Chondrocyte (in vitro differentiated cells): ENCODE results near the gene LMBRD2. TPM values are rescaled to one million over a fixed set of nuclear protein-coding genes. Genes with fewer than 3 reads are reported as not detected.

Source experiments
- DNase-seq: peaks from one replicate; pipeline ENCODE4 v3.0.0; 2021; ENCODE audit warnings: mixed read lengths, low spot score
- H3K27ac Mint-ChIP-seq: one replicate; pipeline ENCODE4 v1.8.0; 2021; ENCODE audit warnings: mild to moderate bottlenecking, moderate library complexity, mixed read lengths; ENCODE audit not compliant: unreplicated experiment
- H3K27me3 Mint-ChIP-seq: 2 replicates; pipeline ENCODE4 v1.8.0; 2021; ENCODE audit warnings: low read depth, mixed read lengths
- H3K36me3 Mint-ChIP-seq: 2 replicates; pipeline ENCODE4 v1.8.0; 2021; ENCODE audit warnings: low read depth, mixed read lengths
- H3K4me1 Mint-ChIP-seq: 2 replicates; pipeline ENCODE4 v1.8.0; 2021; ENCODE audit warnings: low read depth, mild to moderate bottlenecking, mixed read lengths
- H3K4me3 Mint-ChIP-seq: one replicate; pipeline ENCODE4 v1.8.0; 2021; ENCODE audit warnings: mild to moderate bottlenecking, moderate library complexity, mixed read lengths; ENCODE audit not compliant: unreplicated experiment
- H3K9me3 Mint-ChIP-seq: 2 replicates; pipeline ENCODE4 v1.8.0; 2021; ENCODE audit warnings: low read depth, mixed read lengths
- CTCF ChIP-seq: fragments of 200-600 bp; sonication (generic); IDR thresholded peaks from 2 replicates; pipeline ENCODE4 v1.5.0; 2021; ENCODE audit warnings: antibody characterized with exemption, mild to moderate bottlenecking, moderate library complexity
- total RNA-seq: library from RNA; stranded (reverse); gene quantifications from 3 replicates; pipeline ENCODE4 v1.2.1, GENCODE V29; 2021

Gene LMBRD2
- total RNA-seq, 1 donor from 2014 or later = 11.6 TPM

GRCh38 chr5:36156121-36156601, 4.5 kb upstream of the LMBRD2 start:
- DNase-seq = no peak
- TF ChIP-seq CTCF = no peak
- peak overlapping the region; percentile 43 for H3K4me3 Mint-ChIP-seq
- peaks cover 13% of the 10 kb centered on the region for H3K36me3 Mint-ChIP-seq
- no peaks in the 10 kb centered on the region for H3K27me3 Mint-ChIP-seq
- no peaks in the 10 kb centered on the region for H3K9me3 Mint-ChIP-seq
- peaks cover 69% of the 10 kb centered on the region for H3K4me1 Mint-ChIP-seq
- peak overlapping the region; percentile 97 for H3K27ac Mint-ChIP-seq

- Mint-ChIP-seq H3K27ac (peak overlapping the region; percentile 97), H3K27me3 (no peaks in the 10 kb centered on the region), H3K9me3 (no peaks in the 10 kb centered on the region), H3K4me1 (peaks cover 76% of the 10 kb centered on the region), H3K4me3 (no peak overlapping the region), H3K36me3 (peaks cover 13% of the 10 kb centered on the region)
- no peak for TF ChIP-seq CTCF
- DNase-seq = no peak
These were observed 3.6 kb upstream of the LMBRD2 start for GRCh38 chr5:36155291-36155690.

GRCh38 chr5:36153726-36154125, 2.0 kb upstream of the LMBRD2 start:
- DNase-seq = no peak
- H3K9me3 Mint-ChIP-seq = no peaks in the 10 kb centered on the region
- H3K4me3 Mint-ChIP-seq = peak overlapping the region; percentile 89
- no peaks in the 10 kb centered on the region for H3K27me3 Mint-ChIP-seq
- peaks cover 9% of the 10 kb centered on the region for H3K36me3 Mint-ChIP-seq
- peaks cover 72% of the 10 kb centered on the region for H3K4me1 Mint-ChIP-seq
- TF ChIP-seq CTCF = no peak
- peak overlapping the region; percentile 90 for H3K27ac Mint-ChIP-seq

GRCh38 chr5:36153298-36153677, 1.6 kb upstream of the LMBRD2 start:
- Mint-ChIP-seq H3K36me3 (peaks cover 7% of the 10 kb centered on the region), H3K27ac (peak overlapping the region; percentile 90)

More at GRCh38 chr5:36153298-36153677, 1.6 kb upstream of the LMBRD2 start:
- Mint-ChIP-seq H3K27me3 (no peaks in the 10 kb centered on the region), H3K9me3 (no peaks in the 10 kb centered on the region), H3K4me3 (peak overlapping the region; percentile 89), H3K4me1 (peaks cover 68% of the 10 kb centered on the region)
- TF ChIP-seq CTCF = no peak
- no peak for DNase-seq
